ENCODE data around the gene FOXN3.

GRCh38 chr14:89128311-89129026 lies 288.6 kb downstream of the FOXN3 start:
- TF ChIP-seq EZH2phosphoT487 (IDR thresholded peaks at IDR 0.05; ENCODE audit: borderline replicate concordance) (no peak), CTCF (conservative IDR thresholded peaks at IDR 0.05; ENCODE audit: low read length) (no peak)
